Neural cell (in vitro differentiated cells): ENCODE measurements around the gene YTHDF2.

Experiments used
- CTCF ChIP-seq: fragments of 450-650 bp; IDR thresholded peaks from 2 replicates; pipeline ENCODE4 v1.5.1; 2014; ENCODE audit warnings: antibody characterized with exemption, mild to moderate bottlenecking, moderate library complexity; ENCODE audit not compliant: poor library complexity, severe bottlenecking
- EP300 ChIP-seq: fragments of 450-650 bp; conservative IDR thresholded peaks from 2 replicates; pipeline ENCODE4 v1.6.1; 2014; ENCODE audit warnings: antibody characterized with exemption, mild to moderate bottlenecking, moderate library complexity; ENCODE audit not compliant: poor library complexity, severe bottlenecking
- EZH2 ChIP-seq: fragments of 200-600, 300-800 bp; shearing (Covaris generic), sonication (generic); IDR thresholded peaks from 2 replicates; pipeline ENCODE4 v1.6.1; 2014; ENCODE audit warnings: antibody characterized with exemption, low read length, borderline replicate concordance, mild to moderate bottlenecking; ENCODE audit not compliant: insufficient read depth, poor library complexity, severe bottlenecking
- POLR2AphosphoS5 ChIP-seq: IDR thresholded peaks from 2 replicates; pipeline ENCODE4 v1.6.1; 2012
- RAD21 ChIP-seq: fragments of 450-650 bp; conservative IDR thresholded peaks from 2 replicates; pipeline ENCODE4 v1.6.1; 2014; ENCODE audit warnings: antibody characterized with exemption, mild to moderate bottlenecking, moderate library complexity
- REST ChIP-seq: IDR thresholded peaks from 2 replicates; pipeline ENCODE4 v1.6.1; 2012; ENCODE audit warnings: borderline replicate concordance
- SMC3 ChIP-seq: fragments of 450-650 bp; conservative IDR thresholded peaks from 2 replicates; pipeline ENCODE4 v1.6.1; 2014; ENCODE audit warnings: antibody characterized with exemption, mild to moderate bottlenecking, moderate library complexity; ENCODE audit not compliant: poor library complexity
- TAF1 ChIP-seq: IDR thresholded peaks from 2 replicates; pipeline ENCODE4 v1.6.1; 2012; ENCODE audit warnings: low read depth

GRCh38 chr1:28789412-28789811 lies 52.7 kb downstream of the YTHDF2 start:
- no peak for TF ChIP-seq SMC3
- TF ChIP-seq REST: no peak
- no peak for TF ChIP-seq CTCF
- no peak for TF ChIP-seq TAF1
- TF ChIP-seq EZH2: no peak
- TF ChIP-seq POLR2AphosphoS5: no peak
- TF ChIP-seq RAD21: no peak
- TF ChIP-seq EP300: no peak
